ENCODE results near the gene SCT.

Gene SCT

DNA sequence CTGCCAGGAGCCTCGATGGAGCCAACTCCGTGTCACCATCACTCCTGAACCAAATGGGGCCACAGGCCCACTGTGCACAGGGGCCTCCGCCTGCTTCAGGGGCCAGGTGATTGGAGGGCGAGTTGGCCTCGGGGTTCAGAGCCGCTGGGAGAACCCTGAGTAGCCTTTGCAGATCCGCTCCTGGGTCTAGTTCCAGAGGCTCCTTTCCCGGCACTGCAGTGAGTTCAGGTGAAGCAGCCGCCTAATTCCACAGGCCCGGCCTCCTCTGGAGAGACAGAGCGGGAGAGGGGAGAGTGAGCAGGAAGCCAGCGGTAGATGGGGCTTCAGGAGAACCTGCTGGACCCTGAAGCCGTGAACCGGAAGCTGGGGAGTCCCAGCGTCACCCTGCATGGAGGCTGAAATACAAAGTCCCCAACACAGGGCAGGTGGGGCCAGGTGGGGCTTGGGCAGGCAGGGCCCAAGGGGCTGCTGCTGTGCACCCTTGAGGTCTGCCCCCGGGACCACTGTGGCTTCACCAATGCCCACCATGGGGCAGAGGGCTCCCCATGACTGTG, 32.6 kb upstream of the SCT start:
- no peaks in the 10 kb centered on the region; the same call in 1 of the 2 replicates for H3K79me2 ChIP-seq (ENCODE audit: low read length)
- no peak overlapping the region for H3K9ac ChIP-seq (ENCODE audit: low read length)
- no peaks in the 10 kb centered on the region; the same call in 1 of the 2 replicates for H4K20me1 ChIP-seq (ENCODE audit: insufficient read depth, low read length)
- H3K27ac ChIP-seq (ENCODE audit: low read length) = no peak overlapping the region
- H3K4me3 ChIP-seq (ENCODE audit: low read length) = no peak overlapping the region
- peaks cover 11% of the 10 kb centered on the region for H3K36me3 ChIP-seq (replicated peaks; ENCODE audit: low read depth, low read length)
- H3K4me2 ChIP-seq (ENCODE audit: low read length) = no peak overlapping the region
- no peaks in the 10 kb centered on the region for H3K9me3 ChIP-seq (ENCODE audit: insufficient read depth, low read length)
- H3K4me1 ChIP-seq (ENCODE audit: low read length) = no peaks in the 10 kb centered on the region
- no peaks in the 10 kb centered on the region for H3K27me3 ChIP-seq (ENCODE audit: low read depth, low read length)
- no peak overlapping the region for H2AFZ ChIP-seq (ENCODE audit: low read depth, low read length)
- TF ChIP-seq EZH2phosphoT487 (IDR thresholded peaks at IDR 0.05; ENCODE audit: low read depth) (no peak), CTCF (IDR thresholded peaks at IDR 0.05; ENCODE audit: low read depth, low read length) (no peak)

DNA sequence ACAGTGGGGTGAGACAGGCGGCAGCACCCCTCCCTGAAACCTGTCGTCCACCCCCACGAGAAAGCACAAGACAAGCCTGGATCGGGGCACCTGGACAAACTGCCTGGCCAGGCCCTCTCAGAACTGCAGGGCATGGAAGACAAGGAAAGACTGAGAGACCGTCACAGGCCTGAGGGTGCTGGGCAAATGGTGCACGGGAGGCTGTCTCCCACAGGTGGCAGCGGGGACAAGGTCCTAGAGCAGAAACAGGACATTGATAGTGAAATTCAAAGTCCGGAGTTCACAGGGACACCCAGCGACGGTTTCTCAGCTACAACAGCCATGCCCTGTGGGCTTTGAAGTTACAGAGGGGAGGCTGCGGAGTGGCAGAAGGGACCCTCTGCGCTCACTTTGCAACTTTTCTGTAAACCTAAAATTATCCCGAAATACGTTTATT, 30.7 kb upstream of the SCT start:
- H3K9me3 ChIP-seq (ENCODE audit: insufficient read depth, low read length) = no peaks in the 10 kb centered on the region
- no peak overlapping the region for H3K9ac ChIP-seq (ENCODE audit: low read length)
- H3K36me3 ChIP-seq (replicated peaks; ENCODE audit: low read depth, low read length) = peaks cover 11% of the 10 kb centered on the region
- H3K4me3 ChIP-seq (ENCODE audit: low read length) = no peak overlapping the region
- no peak overlapping the region for H3K4me2 ChIP-seq (ENCODE audit: low read length)
- no peaks in the 10 kb centered on the region for H3K27me3 ChIP-seq (ENCODE audit: low read depth, low read length)
- no peaks in the 10 kb centered on the region; the same call in 1 of the 2 replicates for H4K20me1 ChIP-seq (ENCODE audit: insufficient read depth, low read length)
- H2AFZ ChIP-seq (ENCODE audit: low read depth, low read length) = no peak overlapping the region
- H3K79me2 ChIP-seq (ENCODE audit: low read length) = no peaks in the 10 kb centered on the region
- no peak overlapping the region for H3K27ac ChIP-seq (ENCODE audit: low read length)
- H3K4me1 ChIP-seq (ENCODE audit: low read length) = no peaks in the 10 kb centered on the region
- TF ChIP-seq EZH2phosphoT487 (IDR thresholded peaks at IDR 0.05; ENCODE audit: low read depth) (no peak), CTCF (IDR thresholded peaks at IDR 0.05; ENCODE audit: low read depth, low read length) (no peak)

- Histone ChIP-seq H3K36me3 (replicated peaks; ENCODE audit: low read depth, low read length) (peaks cover 8% of the 10 kb centered on the region), H3K4me1 (ENCODE audit: low read length) (no peaks in the 10 kb centered on the region)
- no peak for TF ChIP-seq CTCF (IDR thresholded peaks at IDR 0.05; ENCODE audit: low read depth, low read length)
- no peak for TF ChIP-seq EZH2phosphoT487 (IDR thresholded peaks at IDR 0.05; ENCODE audit: low read depth)
Observed at GRCh38 chr11:656866-657265, 29.9 kb upstream of the SCT start.

DNA sequence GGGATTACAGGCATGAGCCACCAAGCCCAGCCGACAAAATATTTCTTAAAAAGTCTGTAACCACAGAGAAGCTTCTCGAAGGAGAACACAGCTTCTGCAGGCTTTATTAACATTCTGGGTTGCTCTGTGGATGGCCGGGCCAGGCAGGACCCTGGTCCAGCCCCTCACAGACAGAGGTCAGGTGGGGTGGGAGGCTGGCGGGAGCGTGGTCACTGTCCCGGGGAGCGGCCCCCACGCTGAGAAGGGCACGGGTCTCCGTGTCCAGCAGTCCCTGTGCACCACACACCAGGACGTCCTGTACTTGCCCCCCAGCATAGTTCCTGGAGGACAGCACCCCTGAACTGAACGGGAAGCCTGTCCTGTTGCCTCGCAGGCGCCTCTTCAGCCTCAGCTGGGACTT, 29.4 kb upstream of the SCT start:
- Histone ChIP-seq H4K20me1 (ENCODE audit: insufficient read depth, low read length) (no peaks in the 10 kb centered on the region; the same call in 1 of the 2 replicates), H3K79me2 (ENCODE audit: low read length) (no peaks in the 10 kb centered on the region), H3K4me3 (ENCODE audit: low read length) (no peak overlapping the region), H3K27ac (ENCODE audit: low read length) (no peak overlapping the region), H3K4me1 (ENCODE audit: low read length) (no peaks in the 10 kb centered on the region), H3K4me2 (ENCODE audit: low read length) (no peak overlapping the region), H3K9me3 (ENCODE audit: insufficient read depth, low read length) (no peaks in the 10 kb centered on the region), H3K9ac (ENCODE audit: low read length) (no peak overlapping the region), H3K27me3 (ENCODE audit: low read depth, low read length) (no peaks in the 10 kb centered on the region), H2AFZ (ENCODE audit: low read depth, low read length) (no peak overlapping the region), H3K36me3 (replicated peaks; ENCODE audit: low read depth, low read length) (peaks cover 8% of the 10 kb centered on the region)
- no peak for TF ChIP-seq CTCF (IDR thresholded peaks at IDR 0.05; ENCODE audit: low read depth, low read length)
- TF ChIP-seq EZH2phosphoT487 (IDR thresholded peaks at IDR 0.05; ENCODE audit: low read depth) = no peak

More at GRCh38 chr11:656866-657265, 29.9 kb upstream of the SCT start:
- Histone ChIP-seq H3K27ac (ENCODE audit: low read length) (no peak overlapping the region), H3K4me3 (ENCODE audit: low read length) (no peak overlapping the region), H4K20me1 (ENCODE audit: insufficient read depth, low read length) (no peaks in the 10 kb centered on the region; the same call in 1 of the 2 replicates), H3K27me3 (ENCODE audit: low read depth, low read length) (no peaks in the 10 kb centered on the region), H3K4me2 (ENCODE audit: low read length) (no peak overlapping the region), H3K79me2 (ENCODE audit: low read length) (no peaks in the 10 kb centered on the region), H3K9ac (ENCODE audit: low read length) (no peak overlapping the region), H3K9me3 (ENCODE audit: insufficient read depth, low read length) (no peaks in the 10 kb centered on the region), H2AFZ (ENCODE audit: low read depth, low read length) (no peak overlapping the region)

Data from OCI-LY3 (cell line).